ENCODE results near the gene HAL.

Gene HAL

DNA sequence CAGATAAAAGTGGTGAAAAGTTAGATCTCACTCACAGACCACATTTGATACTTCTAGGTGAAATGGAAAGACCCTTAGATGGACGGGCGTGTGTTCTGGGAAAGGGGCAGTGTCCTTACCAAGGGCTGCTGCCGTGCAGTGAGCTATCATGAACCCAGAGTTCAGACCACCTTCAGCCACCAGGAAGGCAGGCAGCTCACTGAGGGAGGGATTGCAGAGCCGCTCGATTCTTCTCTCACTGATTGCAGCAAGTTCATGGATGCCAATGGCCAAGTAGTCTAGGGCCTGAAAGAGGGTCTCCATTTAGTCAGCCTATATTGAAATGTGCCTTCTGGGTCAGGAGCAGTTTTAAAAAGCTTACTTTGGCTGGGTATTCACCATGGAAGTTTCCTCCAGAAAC lies 15.7 kb downstream of the HAL start:
- TF ChIP-seq, protein P1, sequence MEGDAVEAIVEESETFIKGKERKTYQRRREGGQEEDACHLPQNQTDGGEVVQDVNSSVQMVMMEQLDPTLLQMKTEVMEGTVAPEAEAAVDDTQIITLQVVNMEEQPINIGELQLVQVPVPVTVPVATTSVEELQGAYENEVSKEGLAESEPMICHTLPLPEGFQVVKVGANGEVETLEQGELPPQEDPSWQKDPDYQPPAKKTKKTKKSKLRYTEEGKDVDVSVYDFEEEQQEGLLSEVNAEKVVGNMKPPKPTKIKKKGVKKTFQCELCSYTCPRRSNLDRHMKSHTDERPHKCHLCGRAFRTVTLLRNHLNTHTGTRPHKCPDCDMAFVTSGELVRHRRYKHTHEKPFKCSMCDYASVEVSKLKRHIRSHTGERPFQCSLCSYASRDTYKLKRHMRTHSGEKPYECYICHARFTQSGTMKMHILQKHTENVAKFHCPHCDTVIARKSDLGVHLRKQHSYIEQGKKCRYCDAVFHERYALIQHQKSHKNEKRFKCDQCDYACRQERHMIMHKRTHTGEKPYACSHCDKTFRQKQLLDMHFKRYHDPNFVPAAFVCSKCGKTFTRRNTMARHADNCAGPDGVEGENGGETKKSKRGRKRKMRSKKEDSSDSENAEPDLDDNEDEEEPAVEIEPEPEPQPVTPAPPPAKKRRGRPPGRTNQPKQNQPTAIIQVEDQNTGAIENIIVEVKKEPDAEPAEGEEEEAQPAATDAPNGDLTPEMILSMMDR (IDR thresholded peaks at IDR 0.05; ENCODE audit: control insufficient read depth, insufficient read depth, low read depth, low read length, missing control alignments) = no peak
- DNase-seq (ENCODE audit: low read depth) = no peak
- H3K4me3 ChIP-seq (ENCODE audit: control insufficient read depth, low read depth, low read length) = no peak overlapping the region

DNA sequence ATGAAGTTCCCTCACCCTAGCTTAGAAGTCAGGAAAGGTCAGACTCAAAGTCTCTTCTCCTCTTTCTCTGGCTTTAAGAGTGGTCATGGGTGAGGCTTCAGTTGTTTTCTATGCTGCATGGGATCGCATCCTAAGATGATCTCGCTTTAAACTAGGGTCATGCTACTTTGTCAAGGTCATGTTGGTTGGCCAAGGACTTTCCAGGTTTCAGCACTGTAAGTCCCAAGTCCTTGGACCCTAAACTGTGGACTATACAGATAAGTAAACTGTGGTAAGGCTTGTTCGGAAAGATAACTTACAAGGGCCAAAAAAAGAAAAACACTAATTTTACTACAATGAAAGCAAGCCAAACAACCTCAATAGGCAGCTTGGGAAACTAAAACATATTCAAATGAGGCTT lies 17.4 kb downstream of the HAL start:
- DNase-seq (ENCODE audit: low read depth) = no peak
- TF ChIP-seq, protein P1 (IDR thresholded peaks at IDR 0.05; ENCODE audit: control insufficient read depth, insufficient read depth, low read depth, low read length, missing control alignments) = no peak
- H3K4me3 ChIP-seq (ENCODE audit: control insufficient read depth, low read depth, low read length) = no peak overlapping the region

DNA sequence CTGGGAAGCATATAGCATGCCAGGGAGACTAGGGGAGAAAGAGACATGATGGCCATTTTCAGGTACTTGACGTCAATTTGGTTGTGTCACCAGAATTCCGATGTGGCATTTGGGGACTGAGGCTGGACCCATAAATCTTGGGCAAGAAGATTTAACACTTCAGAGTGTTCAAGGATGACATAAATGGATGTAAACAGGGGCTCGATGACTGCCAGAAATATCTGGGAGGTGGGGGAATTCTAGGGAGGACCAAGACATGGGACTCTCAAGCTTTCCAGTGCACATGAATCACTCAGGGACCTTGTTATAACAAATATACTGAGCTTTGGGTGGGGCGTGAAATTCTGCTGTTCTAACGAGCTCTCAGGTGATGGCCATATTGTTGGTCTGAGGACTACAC lies 17.8 kb downstream of the HAL start:
- no peak overlapping the region for H3K4me3 ChIP-seq (ENCODE audit: control insufficient read depth, low read depth, low read length)
- TF ChIP-seq, protein P1 (IDR thresholded peaks at IDR 0.05; ENCODE audit: control insufficient read depth, insufficient read depth, low read depth, low read length, missing control alignments) = no peak
- no peak for DNase-seq (ENCODE audit: low read depth)

DNA sequence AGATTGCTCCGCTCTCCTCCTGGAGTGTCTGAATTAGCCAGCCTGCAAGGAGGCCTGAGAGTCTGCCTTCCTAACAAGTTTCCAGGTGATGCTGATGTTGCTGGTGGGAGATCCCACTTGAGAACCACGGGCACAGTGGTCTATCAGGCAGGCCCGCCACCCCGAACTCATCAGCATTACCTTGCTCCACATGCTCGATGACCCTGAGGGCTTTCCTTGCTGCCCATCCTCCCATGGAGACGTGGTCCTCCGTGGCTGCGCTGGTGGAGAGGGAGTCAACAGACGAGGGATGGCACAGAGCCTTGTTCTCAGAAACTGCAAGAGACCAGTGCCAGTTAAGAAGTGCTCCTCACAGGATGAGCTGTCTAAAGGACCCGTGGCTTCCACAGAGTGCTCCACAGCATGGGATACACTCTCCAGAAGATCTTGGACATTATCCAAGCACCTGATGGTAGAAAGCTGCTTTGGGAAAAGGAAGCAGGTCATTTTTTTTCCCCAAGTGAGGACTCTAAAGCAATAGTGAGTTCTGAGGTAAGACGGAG lies 18.3 kb downstream of the HAL start:
- no peak overlapping the region for H3K4me3 ChIP-seq (ENCODE audit: control insufficient read depth, low read depth, low read length)
- DNase-seq (ENCODE audit: low read depth) = no peak
- TF ChIP-seq, protein P1 (IDR thresholded peaks at IDR 0.05; ENCODE audit: control insufficient read depth, insufficient read depth, low read depth, low read length, missing control alignments) = no peak

DNA sequence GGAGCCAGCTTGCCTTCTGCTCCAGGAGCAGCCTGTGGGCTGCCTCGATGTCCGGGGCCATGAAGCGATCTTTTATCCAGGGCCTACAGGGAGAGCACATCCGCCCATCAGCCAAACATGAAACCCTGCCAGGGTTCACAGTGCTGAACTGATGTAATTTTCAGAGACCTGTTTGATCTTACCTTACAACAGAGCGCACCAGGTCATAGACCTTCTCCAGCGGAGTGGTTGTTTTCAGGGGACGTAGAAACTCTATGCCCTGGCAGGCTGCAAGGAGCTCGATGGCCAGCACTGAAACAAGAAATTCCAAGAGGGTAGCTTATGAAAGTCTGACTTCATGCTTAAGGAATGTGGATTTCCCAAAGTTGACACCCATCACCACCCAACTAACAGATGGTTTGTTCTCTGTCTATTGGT lies 19.7 kb downstream of the HAL start:
- TF ChIP-seq, protein P1 (IDR thresholded peaks at IDR 0.05; ENCODE audit: control insufficient read depth, insufficient read depth, low read depth, low read length, missing control alignments) = no peak
- no peak for DNase-seq (ENCODE audit: low read depth)
- no peak overlapping the region for H3K4me3 ChIP-seq (ENCODE audit: control insufficient read depth, low read depth, low read length)

DNA sequence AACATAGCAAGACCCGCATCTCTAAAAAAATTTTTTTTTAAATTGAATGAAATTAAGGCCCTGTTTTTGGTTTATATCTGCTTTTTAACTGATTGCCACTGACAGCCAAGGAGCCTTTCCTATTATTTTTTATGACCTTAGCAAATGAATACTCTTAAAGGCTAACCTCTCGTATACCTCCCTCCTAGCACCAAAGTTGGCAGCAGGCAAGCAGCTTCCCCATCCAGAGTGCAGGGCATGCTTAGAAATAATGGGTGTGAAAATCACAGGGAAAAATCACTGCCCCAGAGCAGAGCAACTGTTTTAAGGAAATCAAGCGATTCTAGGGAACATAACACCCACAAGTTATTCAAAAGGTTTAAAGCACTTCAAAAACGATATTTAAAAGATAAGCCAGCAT lies 20.7 kb downstream of the HAL start:
- H3K4me3 ChIP-seq (ENCODE audit: control insufficient read depth, low read depth, low read length) = no peak overlapping the region
- no peak for DNase-seq (ENCODE audit: low read depth)
- TF ChIP-seq, protein P1 (IDR thresholded peaks at IDR 0.05; ENCODE audit: control insufficient read depth, insufficient read depth, low read depth, low read length, missing control alignments) = no peak

DNA sequence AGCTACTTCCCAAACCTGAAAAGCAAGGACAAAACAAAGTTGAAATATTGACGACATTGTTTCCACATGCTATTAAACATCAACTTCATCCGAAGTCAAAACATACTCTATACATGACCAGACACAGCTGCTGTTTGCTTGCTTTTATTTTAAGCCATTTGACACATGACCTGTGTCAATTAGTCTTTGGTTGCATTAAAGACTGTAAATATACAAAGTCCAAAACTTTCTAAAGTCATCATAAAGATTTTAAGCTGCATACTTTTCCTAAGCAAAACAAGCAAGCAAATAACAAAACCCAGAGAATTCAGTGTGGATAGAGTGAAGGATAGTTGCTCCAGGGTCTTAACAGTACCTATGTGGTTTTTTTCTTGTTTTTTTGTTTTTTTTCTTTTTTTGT lies 21.8 kb downstream of the HAL start:
- TF ChIP-seq, protein P1 (IDR thresholded peaks at IDR 0.05; ENCODE audit: control insufficient read depth, insufficient read depth, low read depth, low read length, missing control alignments) = no peak
- no peak overlapping the region for H3K4me3 ChIP-seq (ENCODE audit: control insufficient read depth, low read depth, low read length)

More for the DNA sequence above, 21.8 kb downstream of the HAL start:
- no peak for DNase-seq (ENCODE audit: low read depth)

Data from AG09309 (cell line).